H9 (cell line): ENCODE data around the gene WBP1L. TPM values are rescaled to one million over a fixed set of nuclear protein-coding genes. Genes with fewer than 3 reads are reported as not detected.

ENCODE experiments used
- DNase-seq: peaks from one replicate; pipeline ENCODE4 v3.0.0-alpha.2; 2017
- H2AFZ ChIP-seq: one replicate; pipeline ENCODE4 v1.6.1; 2013; ENCODE audit warnings: mild to moderate bottlenecking, low read length, control low read depth, moderate library complexity
- H2AK5ac ChIP-seq: 2 replicates; pipeline ENCODE4 v1.6.1; 2013; ENCODE audit warnings: low read length, control low read depth, mixed read lengths; ENCODE audit not compliant: insufficient read length
- H2BK120ac ChIP-seq: one replicate; pipeline ENCODE4 v1.6.1; 2013; ENCODE audit warnings: low read depth, mild to moderate bottlenecking, low read length, control low read depth, inconsistent platforms; ENCODE audit not compliant: poor library complexity, severe bottlenecking
- H2BK12ac ChIP-seq: 2 replicates; pipeline ENCODE4 v1.6.1; 2013; ENCODE audit warnings: low read length, control low read depth, mixed read lengths, low read depth; ENCODE audit not compliant: insufficient read length
- H2BK15ac ChIP-seq: 2 replicates; pipeline ENCODE4 v1.6.1; 2013; ENCODE audit warnings: low read depth, low read length, control low read depth
- H2BK20ac ChIP-seq: one replicate; pipeline ENCODE4 v1.6.1; 2013; ENCODE audit warnings: low read depth, mild to moderate bottlenecking, low read length, control low read depth, inconsistent platforms; ENCODE audit not compliant: poor library complexity, severe bottlenecking
- H2BK5ac ChIP-seq: 2 replicates; pipeline ENCODE4 v1.6.1; 2013; ENCODE audit warnings: low read length, control low read depth, mixed read lengths; ENCODE audit not compliant: insufficient read length
- H3K14ac ChIP-seq: 2 replicates; pipeline ENCODE4 v1.6.1; 2013; ENCODE audit warnings: low read length, control low read depth; ENCODE audit not compliant: insufficient read depth
- H3K18ac ChIP-seq: 2 replicates; pipeline ENCODE4 v1.6.1; 2013; ENCODE audit warnings: low read depth, mild to moderate bottlenecking, mixed read lengths, low read length, control low read depth; ENCODE audit not compliant: insufficient read length
- H3K23ac ChIP-seq: 2 replicates; pipeline ENCODE4 v1.6.1; 2013; ENCODE audit warnings: low read length, control low read depth, mixed read lengths, low read depth; ENCODE audit not compliant: insufficient read length
- H3K23me2 ChIP-seq: 2 replicates; pipeline ENCODE4 v1.6.1; 2013; ENCODE audit warnings: low read depth, mild to moderate bottlenecking, mixed read lengths, low read length, control low read depth; ENCODE audit not compliant: insufficient read length, poor library complexity, severe bottlenecking
- H3K27ac ChIP-seq: 2 replicates; pipeline ENCODE4 v1.5.1; 2013; ENCODE audit warnings: low read length, control low read depth, mixed read lengths, low read depth; ENCODE audit not compliant: insufficient read length
- H3K27me3 ChIP-seq: 2 replicates; pipeline ENCODE4 v1.6.1; 2013; ENCODE audit warnings: low read length, control low read depth, inconsistent platforms; ENCODE audit not compliant: insufficient read depth
- H3K4ac ChIP-seq: 2 replicates; pipeline ENCODE4 v1.6.1; 2013; ENCODE audit warnings: low read depth, mild to moderate bottlenecking, control low read depth, inconsistent platforms, low read length, moderate library complexity
- H3K4me1 ChIP-seq: 2 replicates; pipeline ENCODE4 v1.6.1; 2013; ENCODE audit warnings: low read length, control low read depth, inconsistent platforms; ENCODE audit not compliant: insufficient read depth
- H3K4me2 ChIP-seq: 2 replicates; pipeline ENCODE4 v1.6.1; 2013; ENCODE audit warnings: low read length, control low read depth, mixed read lengths; ENCODE audit not compliant: insufficient read length, insufficient read depth
- H3K56ac ChIP-seq: 2 replicates; pipeline ENCODE4 v1.6.1; 2013; ENCODE audit warnings: low read depth, mild to moderate bottlenecking, mixed read lengths, low read length, control low read depth; ENCODE audit not compliant: insufficient read length
- H3K79me1 ChIP-seq: 2 replicates; pipeline ENCODE4 v1.6.1; 2013; ENCODE audit warnings: low read depth, mild to moderate bottlenecking, moderate library complexity, low read length, control low read depth, inconsistent platforms; ENCODE audit not compliant: insufficient read depth, poor library complexity, severe bottlenecking
- H3K79me2 ChIP-seq: 2 replicates; pipeline ENCODE4 v1.6.1; 2013; ENCODE audit warnings: low read length, control low read depth, inconsistent platforms; ENCODE audit not compliant: insufficient read depth
- H3K9ac ChIP-seq: 2 replicates; pipeline ENCODE4 v1.6.1; 2013; ENCODE audit warnings: low read length, control low read depth, mixed read lengths; ENCODE audit not compliant: insufficient read length; ENCODE audit errors: extremely low read depth
- H3K9me3 ChIP-seq: one replicate; pipeline ENCODE4 v1.6.1; 2013; ENCODE audit warnings: low read depth, low read length, inconsistent platforms; ENCODE audit not compliant: control insufficient read depth
- H3T11ph ChIP-seq: one replicate; pipeline ENCODE4 v1.6.1; 2013; ENCODE audit warnings: mild to moderate bottlenecking, low read length, control low read depth, inconsistent platforms
- H4K20me1 ChIP-seq: one replicate; pipeline ENCODE4 v1.6.1; 2013; ENCODE audit not compliant: control insufficient read depth, insufficient read length, insufficient read depth
- H4K5ac ChIP-seq: 2 replicates; pipeline ENCODE4 v1.6.1; 2013; ENCODE audit warnings: low read depth, mild to moderate bottlenecking, mixed read lengths, low read length, control low read depth; ENCODE audit not compliant: insufficient read length
- H4K8ac ChIP-seq: replicated peaks from 2 replicates; pipeline ENCODE4 v1.6.1; 2013; ENCODE audit warnings: low read length, control low read depth, mixed read lengths, low read depth; ENCODE audit not compliant: insufficient read length
- H4K91ac ChIP-seq: 2 replicates; pipeline ENCODE4 v1.6.1; 2013; ENCODE audit warnings: low read depth, mild to moderate bottlenecking, moderate library complexity, mixed read lengths, low read length, control low read depth; ENCODE audit not compliant: insufficient read length
- H3K27ac Mint-ChIP-seq, 3 experiments: 2 replicates in 2 of 3; 3 replicates in 1 of 3; pipeline ENCODE4 v1.8.0; 2020 to 2021; ENCODE audit warnings: mixed read lengths in 3 of 3, mild to moderate bottlenecking in 1 of 3, moderate library complexity in 1 of 3
- H3K27me3 Mint-ChIP-seq: 2 replicates; pipeline ENCODE4 v1.8.0; 2021; ENCODE audit warnings: low read depth, mild to moderate bottlenecking, moderate library complexity, mixed read lengths
- H3K36me3 Mint-ChIP-seq, 3 experiments: 2 replicates in 2 of 3; 3 replicates in 1 of 3; pipeline ENCODE4 v1.8.0; 2020 to 2021; ENCODE audit warnings: low read depth in 3 of 3, mixed read lengths in 3 of 3; ENCODE audit not compliant: insufficient read depth in 1 of 3
- H3K4me1 Mint-ChIP-seq, 2 experiments: 2 replicates each; pipeline ENCODE4 v1.8.0; 2020; ENCODE audit warnings: mixed read lengths in 2 of 2
- H3K4me3 Mint-ChIP-seq, 2 experiments: 2 replicates in 1 of 2; 3 replicates in 1 of 2; pipeline ENCODE4 v1.8.0; 2020 to 2021; ENCODE audit warnings: mild to moderate bottlenecking in 2 of 2, mixed read lengths in 2 of 2, moderate library complexity in 1 of 2
- H3K9me3 Mint-ChIP-seq, 2 experiments: 2 replicates in 1 of 2; 3 replicates in 1 of 2; pipeline ENCODE4 v1.8.0; 2020; ENCODE audit warnings: mild to moderate bottlenecking in 2 of 2, mixed read lengths in 2 of 2, moderate library complexity in 1 of 2
- CTCF ChIP-seq: fragments of 200-600 bp; sonication (generic); conservative IDR thresholded peaks from 3 replicates; pipeline ENCODE4 v1.8.0; 2021; ENCODE audit warnings: antibody characterized with exemption, mild to moderate bottlenecking
- WGBS: extraction: QIAGEN DNeasy Blood & Tissue Kit; methylation state at CpG from one replicate; pipeline ENCODE4 v1.1.7; 2013; ENCODE audit warnings: missing lambda C conversion rate, low lambda C conversion rate, mixed read lengths; ENCODE audit not compliant: insufficient read length; ENCODE audit errors: extremely low coverage; 5-methylcytosine and 5-hydroxymethylcytosine counted together
- total RNA-seq: library from RNA; stranded (reverse); gene quantifications from 2 replicates; pipeline ENCODE4 v1.2.1, GENCODE V29; 2021

The WBP1L gene
- total RNA-seq, 1 experiment from 2014 or later: 23.8 TPM

GRCh38 chr10:102832248-102832647 is 88.5 kb downstream of the WBP1L start:
- Histone ChIP-seq H3K14ac (no peak overlapping the region), H4K8ac (no peak overlapping the region), H3K9ac (no peak overlapping the region), H2BK12ac (no peak overlapping the region), H3K18ac (no peak overlapping the region), H3T11ph (no peak overlapping the region), H3K4ac (no peak overlapping the region), H2BK5ac (no peak overlapping the region), H2BK20ac (no peak overlapping the region), H3K27ac (no peak overlapping the region), H3K79me2 (no peaks in the 10 kb centered on the region), H3K23me2 (no peaks in the 10 kb centered on the region), H4K91ac (no peak overlapping the region), H2AFZ (no peak overlapping the region), H4K5ac (no peak overlapping the region), H3K9me3 (no peaks in the 10 kb centered on the region), H3K27me3 (no peaks in the 10 kb centered on the region), H3K23ac (no peak overlapping the region), H3K4me2 (no peak overlapping the region), H2BK120ac (no peak overlapping the region), H2BK15ac (no peak overlapping the region), H2AK5ac (no peak overlapping the region), H3K56ac (no peak overlapping the region), H4K20me1 (no peaks in the 10 kb centered on the region), H3K79me1 (no peaks in the 10 kb centered on the region), H3K4me1 (no peaks in the 10 kb centered on the region)
- no peak overlapping the region for H3K27ac Mint-ChIP-seq
- peaks cover 0 to 2% (median 0%) of the 10 kb centered on the region in 3 experiments; a peak in 1 of 7 replicates for H3K36me3 Mint-ChIP-seq
- peaks cover under 1% of the 10 kb centered on the region in 2 experiments; a peak in 3 of 5 replicates for H3K9me3 Mint-ChIP-seq
- H3K4me3 Mint-ChIP-seq: no peak overlapping the region
- TF ChIP-seq CTCF: no peak
- DNase-seq: no peak
- H3K27me3 Mint-ChIP-seq: peaks cover 3% of the 10 kb centered on the region; the same call in 1 of the 2 replicates
- H3K4me1 Mint-ChIP-seq: peaks cover 5 to 7% of the 10 kb centered on the region in 2 experiments; a peak in 2 of 4 replicates
- no CpG with 5 or more reads among the region's 14 CpGs for WGBS
